GM12878 (cell line): Measurements from ENCODE around the gene SOWAHC. TPM values are rescaled to one million over a fixed set of nuclear protein-coding genes. Genes with fewer than 3 reads are reported as not detected.

Experiments
- ATAC-seq: fragments of 200-7000 bp; cut with Tn5 transposase; 3 replicates; pipeline ENCODE4 v1.9.1; 2020; ENCODE audit warnings: mild to moderate bottlenecking, moderate library complexity
- BruUV-seq: library from RNA; stranded (reverse); fragments of 400-500 nt; replicated peaks from 2 replicates; lab custom pipeline; 2021; lab: Mats Ljungman, UMichigan
- CTCF ChIA-PET: fragments of 300-600 bp; sonication (Branson Sonifier 250); formaldehyde crosslinking; extraction: SDS; loops from one replicate; lab custom pipeline; 2021; ENCODE audit warnings: inconsistent platforms; lab: Yijun Ruan, JAX
- POLR2A ChIA-PET: fragments of 350-600 bp; formaldehyde crosslinking; extraction: SDS; loops from one replicate; lab custom pipeline; 2021; ENCODE audit warnings: inconsistent platforms; lab: Charles Lee
- RAD21 ChIA-PET: fragments of 300-600 bp; sonication (Branson Sonifier 250); formaldehyde crosslinking; loops from one replicate; lab custom pipeline; 2023; ENCODE audit warnings: antibody characterized with exemption; ENCODE audit not compliant: unreplicated experiment; lab: Charles Lee
- SMC1A ChIA-PET: fragments of 300-600 bp; sonication (Branson Sonifier 250); formaldehyde crosslinking; loops from one replicate; lab custom pipeline; 2023; ENCODE audit not compliant: unreplicated experiment, uncharacterized antibody; lab: Charles Lee
- DNase-seq: peaks from one replicate; pipeline ENCODE4 v3.0.0-alpha.2; 2011; ENCODE audit warnings: low read depth, low spot score
- FAIRE-seq: peaks from 3 replicates; lab custom pipeline; 2011; peaks lifted over from hg19 to GRCh38; lab: Jason Lieb, UNC
- H2AFZ ChIP-seq: 2 replicates; pipeline ENCODE4 v1.6.0; 2011; ENCODE audit warnings: low read depth, low read length, control low read depth; ENCODE audit not compliant: control insufficient read depth
- H3K27ac ChIP-seq: 2 replicates; pipeline ENCODE4 v1.5.1; 2011; ENCODE audit warnings: control low read depth; ENCODE audit not compliant: control insufficient read depth, insufficient read depth
- H3K27me3 ChIP-seq, 2 experiments: replicated peaks in 1 of 2; 2 replicates each; pipeline versions ENCODE4 v1.6.0 to v1.6.1; 2011; ENCODE audit warnings: low read length in 1 of 2; ENCODE audit not compliant: control insufficient read depth in 2 of 2, insufficient read depth in 2 of 2
- H3K36me3 ChIP-seq, 2 experiments: 2 replicates each; pipeline ENCODE4 v1.5.1; 2011; ENCODE audit warnings: low read length in 1 of 2; ENCODE audit not compliant: control insufficient read depth in 2 of 2, insufficient read depth in 2 of 2
- H3K4me1 ChIP-seq: 2 replicates; pipeline ENCODE4 v1.6.1; 2011; ENCODE audit warnings: mild to moderate bottlenecking, low read length, moderate library complexity, mixed read lengths; ENCODE audit not compliant: control insufficient read depth, insufficient read depth
- H3K4me2 ChIP-seq: 2 replicates; pipeline ENCODE4 v1.6.0; 2011; ENCODE audit warnings: control low read depth; ENCODE audit not compliant: control insufficient read depth, insufficient read depth
- H3K4me3 ChIP-seq: fragments of 200-600 bp; sonication (generic); 2 replicates; pipeline ENCODE4 v1.5.1; 2016
- H3K79me2 ChIP-seq: 2 replicates; pipeline ENCODE4 v1.6.0; 2011; ENCODE audit warnings: low read length; ENCODE audit not compliant: control insufficient read depth, insufficient read depth
- H3K9ac ChIP-seq: 2 replicates; pipeline ENCODE4 v1.8.0; 2011; ENCODE audit warnings: low read length, control low read depth, mixed read lengths; ENCODE audit not compliant: control insufficient read depth, insufficient read depth
- H3K9me3 ChIP-seq: replicated peaks from 3 replicates; pipeline ENCODE4 v1.5.1; 2011; ENCODE audit warnings: mild to moderate bottlenecking, low read length; ENCODE audit not compliant: control insufficient read depth, insufficient read depth
- H4K20me1 ChIP-seq: 2 replicates; pipeline ENCODE4 v1.6.0; 2011; ENCODE audit not compliant: control insufficient read depth, insufficient read depth
- BACH1 ChIP-seq: fragments of 450-650 bp; IDR thresholded peaks from 2 replicates; pipeline ENCODE4 v1.6.1; 2017; ENCODE audit warnings: mild to moderate bottlenecking, borderline replicate concordance
- CTCF ChIP-seq, 3 experiments: IDR thresholded peaks in 2 of 3; conservative IDR thresholded peaks in 1 of 3; 2 replicates each; pipeline ENCODE4 v1.5.1; 2011; ENCODE audit warnings: low read depth in 3 of 3, low read length in 3 of 3, mild to moderate bottlenecking in 3 of 3, control low read depth in 2 of 3, moderate library complexity in 2 of 3, inconsistent platforms in 1 of 3, mixed read lengths in 1 of 3; ENCODE audit not compliant: control insufficient read depth in 2 of 3, insufficient read depth in 1 of 3; ENCODE audit errors: extremely low read depth in 1 of 3
- EP300 ChIP-seq, 2 experiments: fragments of 150-350 bp in 1 of 2; IDR thresholded peaks; 2 replicates each; pipeline ENCODE4 v1.6.1; 2011 to 2012; ENCODE audit warnings: low read depth in 2 of 2, low read length in 2 of 2, borderline replicate concordance in 1 of 2, improper control_type of control experiment in 1 of 2, inconsistent platforms in 1 of 2; ENCODE audit not compliant: control insufficient read depth in 1 of 2
- FOS ChIP-seq: IDR thresholded peaks from 3 replicates; pipeline ENCODE4 v1.6.1; 2011; ENCODE audit warnings: borderline replicate concordance; ENCODE audit not compliant: insufficient read length; ENCODE audit errors: extremely low read depth
- FOXK2 ChIP-seq: fragments of 450-650 bp; IDR thresholded peaks from 2 replicates; pipeline ENCODE4 v1.6.1; 2017; ENCODE audit warnings: mild to moderate bottlenecking, moderate library complexity
- IRF3 ChIP-seq: fragments of 450-650 bp; IDR thresholded peaks from 2 replicates; pipeline ENCODE4 v1.6.1; 2014; ENCODE audit warnings: mild to moderate bottlenecking
- KLF5 ChIP-seq: fragments of 450-650 bp; IDR thresholded peaks from 2 replicates; pipeline ENCODE4 v1.6.1; 2014; ENCODE audit warnings: mild to moderate bottlenecking; ENCODE audit not compliant: partially characterized antibody
- MEF2A ChIP-seq: IDR thresholded peaks from 2 replicates; pipeline ENCODE4 v1.6.1; 2011; ENCODE audit warnings: low read depth, mild to moderate bottlenecking, low read length, moderate library complexity; ENCODE audit not compliant: insufficient read depth
- MYC ChIP-seq: IDR thresholded peaks from 2 replicates; pipeline ENCODE4 v1.6.1; 2011; ENCODE audit warnings: mild to moderate bottlenecking, low read length, moderate library complexity, inconsistent platforms; ENCODE audit not compliant: insufficient read depth, insufficient replicate concordance, insufficient read length, severe bottlenecking
- NKRF ChIP-seq: fragments of 450-650 bp; conservative IDR thresholded peaks from 2 replicates; pipeline ENCODE4 v1.6.1; 2017; ENCODE audit warnings: mild to moderate bottlenecking, moderate library complexity
- RAD21 ChIP-seq: IDR thresholded peaks from 2 replicates; pipeline ENCODE4 v1.6.1; 2011; ENCODE audit warnings: mild to moderate bottlenecking, low read depth, low read length, moderate library complexity; ENCODE audit not compliant: insufficient read depth
- SMAD1 ChIP-seq: fragments of 450-650 bp; IDR thresholded peaks from 2 replicates; pipeline ENCODE4 v1.6.1; 2018; ENCODE audit warnings: mild to moderate bottlenecking, low read depth; ENCODE audit not compliant: partially characterized antibody
- SMC3 ChIP-seq: IDR thresholded peaks from 2 replicates; pipeline ENCODE4 v1.6.1; 2011; ENCODE audit warnings: low read length, improper control_type of control experiment, borderline replicate concordance
- SREBF2 ChIP-seq: IDR thresholded peaks from 2 replicates; pipeline ENCODE4 v1.6.1; 2012; ENCODE audit warnings: mild to moderate bottlenecking, low read length
- SUZ12 ChIP-seq: fragments of 200-600 bp; sonication (generic); IDR thresholded peaks from one replicate; pipeline ENCODE4 v1.6.1; 2018; ENCODE audit warnings: antibody characterized with exemption, mild to moderate bottlenecking; ENCODE audit not compliant: unreplicated experiment
- in situ Hi-C: fragments of 300-500 bp; cut with MboI; formaldehyde crosslinking; loops from 9 replicates; pipeline ENCODE4 v1.14.3; 2018; ENCODE audit warnings: mixed read lengths
- intact Hi-C: fragments of 100-400 bp; cut with micrococcal nuclease; formaldehyde crosslinking; loops from one replicate; pipeline ENCODE4 v1.14.2; 2022; ENCODE audit not compliant: unreplicated experiment
- polyA plus RNA-seq, 11 experiments: library from polyadenylated mRNA; depleted of rRNA in 4 of 11; unstranded in 6 of 11; stranded (reverse) in 5 of 11; fragments of >200 nt; fragmentation: Nextera tagmentation in 4 of 11; fragmentation: Illumina TruSeq in 1 of 11; extraction: Ambion mirVana in 4 of 11; extraction: Trizol in 1 of 11; gene quantifications; 1 replicate in 1 of 11; 2 replicates in 10 of 11; pipeline versions ENCODE4 v1.2.1 to v1.2.3, GENCODE V29; 2011 to 2016; ENCODE audit warnings: inconsistent platforms in 2 of 11, missing spikeins in 2 of 11, low read depth in 1 of 11
- total RNA-seq, 4 experiments: library from RNA; depleted of rRNA in 3 of 4; stranded (reverse); fragments of >200 nt in 3 of 4; fragmentation: Illumina TruSeq in 1 of 4; extraction: Trizol in 1 of 4; gene quantifications; 2 replicates each; pipeline versions ENCODE4 v1.2.1 to v1.2.3, GENCODE V29; 2013 to 2021

SOWAHC gene
- total and polyA plus RNA-seq, 10 of the 15 experiments (the other 5 are each of a cell fraction or from before 2014, with no cell fraction given): 0.48 to 2.6 (median 1.8) TPM

- FAIRE-seq (no peak), ATAC-seq (peak; percentile 66), DNase-seq (no peak)
- no peak overlapping the region for H2AFZ ChIP-seq
- ChIA-PET RAD21 (interaction anchor here (1.1 to 2.7 kb wide), 7 partner anchors 72 to 149 kb away, joined by 3 to 41 read pairs (median 5); no protein-coding TSS in a partner anchor), CTCF (interaction anchor here (0.9 to 7.4 kb wide), 11 partner anchors 10 to 149 kb away, joined by 3 to 118 read pairs (median 4); no protein-coding TSS in a partner anchor), SMC1A (interaction anchor here (1.0 to 5.8 kb wide), 12 partner anchors 9 to 124 kb away, joined by 3 to 76 read pairs (median 4); partner anchors contain the start of genes SEPTIN10 and SOWAHC), POLR2A (no interaction called here)
- no peaks in the 10 kb centered on the region for H3K9me3 ChIP-seq
- no peak overlapping the region for H3K9ac ChIP-seq
- no peaks in the 10 kb centered on the region for H4K20me1 ChIP-seq
- H3K36me3 ChIP-seq: no peaks in the 10 kb centered on the region
- no peak overlapping the region for H3K4me2 ChIP-seq
- H3K27me3 ChIP-seq: no peaks in the 10 kb centered on the region
- no peak overlapping the region for H3K4me3 ChIP-seq
- in situ Hi-C loops (no loop called here), intact Hi-C loops (loop anchor here (1.0 to 5.0 kb wide), 2 partner anchors 51 to 117 kb away; partner anchors contain the start of genes SEPTIN10 and SOWAHC)
- no peaks in the 10 kb centered on the region for H3K79me2 ChIP-seq
- no peak overlapping the region for H3K27ac ChIP-seq
- BruUV-seq: no TSS peak
- no peaks in the 10 kb centered on the region for H3K4me1 ChIP-seq
- TF ChIP-seq SREBF2: no peak
- no peak for TF ChIP-seq BACH1
- TF ChIP-seq NKRF: no peak
- TF ChIP-seq IRF3: no peak
- no peak for TF ChIP-seq MYC
- no peak for TF ChIP-seq SMAD1
- TF ChIP-seq KLF5: no peak
- peak; percentile 36 to 53 (median 37); a peak in 4 of 6 replicates for TF ChIP-seq CTCF (IDR thresholded peaks at IDR 0.05 in 2 of 3, conservative IDR thresholded peaks at IDR 0.05 in 1 of 3; ENCODE audit: control insufficient read depth in 2 of 3, extremely low read depth in 1 of 3, insufficient read depth in 1 of 3, low read depth in 3 of 3, low read length in 3 of 3)
- TF ChIP-seq SUZ12: no peak
- no peak for TF ChIP-seq MEF2A
- TF ChIP-seq EP300 (IDR thresholded peaks at IDR 0.05; ENCODE audit: borderline replicate concordance in 1 of 2, control insufficient read depth in 1 of 2, low read depth in 2 of 2, low read length in 2 of 2): no peak
- no peak for TF ChIP-seq FOS
- no peak for TF ChIP-seq FOXK2
- peak; percentile 60; the same call in 1 of the 2 replicates for TF ChIP-seq SMC3
- peak; percentile 72 for TF ChIP-seq RAD21
These were observed 48.7 kb downstream of the SOWAHC start for GRCh38 chr2:109662889-109663288.
